Panc1 (cell line): ENCODE data around the gene ETF1. TPM values are rescaled to one million over a fixed set of nuclear protein-coding genes. Genes with fewer than 3 reads are reported as not detected.

Source experiments
- ATAC-seq: fragments of 200-7000 bp; cut with Tn5 transposase; 2 replicates; pipeline ENCODE4 v1.9.1; 2020; ENCODE audit warnings: mild to moderate bottlenecking, moderate library complexity
- BruUV-seq: library from RNA; stranded (reverse); fragments of 400-500 nt; replicated peaks from 2 replicates; lab custom pipeline; 2021; lab: Mats Ljungman, UMichigan
- CTCF ChIA-PET: fragments of 300-600 bp; sonication (Branson Sonifier 250); formaldehyde crosslinking; loops from one replicate; lab custom pipeline; 2022; ENCODE audit warnings: antibody characterized with exemption; lab: Charles Lee
- POLR2A ChIA-PET: fragments of 300-600 bp; sonication (Branson Sonifier 250); formaldehyde crosslinking; loops from one replicate; lab custom pipeline; 2022; ENCODE audit warnings: antibody characterized with exemption; lab: Charles Lee
- DNase-seq: peaks from one replicate; pipeline ENCODE4 v3.0.0-alpha.2; 2010; ENCODE audit warnings: low read depth, low spot score
- H3K27ac ChIP-seq: 2 replicates; pipeline ENCODE4 v1.5.1; 2011; ENCODE audit warnings: mild to moderate bottlenecking, low read length, inconsistent platforms
- H3K27me3 ChIP-seq: fragments of 200-500 bp; sonication (Bioruptor generic); 2 replicates; pipeline ENCODE4 v1.6.0; 2014; ENCODE audit warnings: low read length, inconsistent platforms; ENCODE audit not compliant: control insufficient read depth, insufficient read depth
- H3K36me3 ChIP-seq: fragments of 200-500 bp; sonication (Bioruptor generic); 2 replicates; pipeline ENCODE4 v1.5.1; 2014; ENCODE audit warnings: inconsistent platforms, mild to moderate bottlenecking, low read length, moderate library complexity; ENCODE audit not compliant: control insufficient read depth, insufficient read depth
- H3K4me1 ChIP-seq: 2 replicates; pipeline ENCODE4 v1.5.1; 2011; ENCODE audit warnings: inconsistent platforms, mild to moderate bottlenecking, low read length, moderate library complexity; ENCODE audit not compliant: control insufficient read depth, insufficient read depth
- H3K4me3 ChIP-seq, 2 experiments: 2 replicates each; pipeline ENCODE4 v1.5.1; 2011 to 2012; ENCODE audit warnings: low read depth in 2 of 2, low read length in 2 of 2, mild to moderate bottlenecking in 2 of 2, inconsistent platforms in 1 of 2, moderate library complexity in 1 of 2
- H3K9me3 ChIP-seq: fragments of 200-500 bp; sonication (Bioruptor generic); 2 replicates; pipeline ENCODE4 v1.5.1; 2014; ENCODE audit warnings: low read depth, mild to moderate bottlenecking, inconsistent platforms, low read length, moderate library complexity; ENCODE audit not compliant: control insufficient read depth, insufficient read depth
- CTCF ChIP-seq: fragments of 450-650 bp; IDR thresholded peaks from 2 replicates; pipeline ENCODE4 v1.5.1; 2017; ENCODE audit warnings: mild to moderate bottlenecking
- POLR2AphosphoS5 ChIP-seq: IDR thresholded peaks from 2 replicates; pipeline ENCODE4 v1.6.1; 2012; ENCODE audit warnings: mild to moderate bottlenecking, low read depth, low read length, moderate library complexity
- SIN3A ChIP-seq: IDR thresholded peaks from 2 replicates; pipeline ENCODE4 v1.6.1; 2012; ENCODE audit warnings: low read depth, mild to moderate bottlenecking, low read length, moderate library complexity, borderline replicate concordance; ENCODE audit not compliant: insufficient read depth
- TCF7L2 ChIP-seq: IDR thresholded peaks from 2 replicates; pipeline ENCODE4 v1.6.1; 2011; ENCODE audit warnings: mild to moderate bottlenecking, low read depth, low read length, inconsistent platforms
- in situ Hi-C: cut with HindIII; loops from 2 replicates; pipeline ENCODE4 v1.10.0; 2016; ENCODE audit warnings: low sequenced_read_pairs, low pct_unique_long_range_greater_than_20kb
- intact Hi-C: fragments of 100-400 bp; cut with micrococcal nuclease; formaldehyde crosslinking; loops from one replicate; pipeline ENCODE4 v1.10.0; 2022; ENCODE audit not compliant: unreplicated experiment
- total RNA-seq: library from RNA; stranded (reverse); gene quantifications from one replicate; pipeline ENCODE4 v1.2.1, GENCODE V29; 2021; ENCODE audit not compliant: unreplicated experiment
- TF ChIP-seq, protein P1 (sequence below), 2 experiments: IDR thresholded peaks; 2 replicates each; pipeline ENCODE4 v1.6.1; 2011 to 2012; ENCODE audit warnings: low read depth in 2 of 2, control low read depth in 1 of 2, low read length in 1 of 2, mild to moderate bottlenecking in 1 of 2, moderate library complexity in 1 of 2; ENCODE audit not compliant: insufficient read depth in 1 of 2

ETF1 gene
- total RNA-seq, 1 experiment from 2014 or later, result 168 TPM

DNA sequence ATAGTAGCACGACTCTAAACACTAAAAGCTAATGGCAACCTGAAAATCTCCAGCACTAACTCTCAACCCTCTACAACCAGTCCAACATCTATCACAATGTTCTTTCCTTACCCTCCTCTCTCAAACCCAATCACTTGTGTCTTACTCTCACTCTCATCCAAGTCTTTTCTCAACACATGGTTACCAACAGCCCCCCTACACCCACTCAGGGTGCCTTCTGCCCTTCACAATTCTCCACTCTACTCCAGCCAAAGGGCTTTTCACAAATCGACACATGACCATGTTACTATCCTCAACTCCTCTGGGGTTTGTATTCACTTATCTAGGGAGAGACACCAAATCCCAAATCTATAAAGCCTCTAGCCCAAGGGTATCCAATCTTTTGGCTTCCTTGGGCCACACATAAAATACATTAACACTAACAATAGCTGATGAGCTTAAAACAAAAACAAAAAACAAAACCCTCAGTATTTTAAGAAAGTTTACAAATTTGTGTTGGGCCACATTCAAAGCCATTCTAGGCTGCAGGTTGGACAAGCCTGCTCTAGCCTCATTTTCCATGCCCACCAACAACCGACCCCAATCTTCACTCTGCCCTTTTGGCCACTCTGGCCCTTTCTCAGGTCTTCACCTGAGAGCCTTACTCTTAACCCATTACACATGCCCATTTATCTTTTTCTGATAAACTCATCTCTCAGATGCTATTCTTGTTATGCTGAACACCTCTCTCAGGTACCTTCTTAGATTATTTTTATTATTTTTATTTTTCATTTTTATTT, 20.5 kb upstream of the ETF1 start:
- no peaks in the 10 kb centered on the region for H3K27me3 ChIP-seq
- in situ Hi-C loops (no loop called here), intact Hi-C loops (no loop called here)
- ATAC-seq, result no peak
- ChIA-PET CTCF (no interaction called here), POLR2A (interaction anchor here (0.6 to 0.7 kb wide), 2 partner anchors 13 to 805 kb away, joined by 4 read pairs; no protein-coding TSS in a partner anchor)
- H3K27ac ChIP-seq, result no peak overlapping the region
- TF ChIP-seq, protein P1, sequence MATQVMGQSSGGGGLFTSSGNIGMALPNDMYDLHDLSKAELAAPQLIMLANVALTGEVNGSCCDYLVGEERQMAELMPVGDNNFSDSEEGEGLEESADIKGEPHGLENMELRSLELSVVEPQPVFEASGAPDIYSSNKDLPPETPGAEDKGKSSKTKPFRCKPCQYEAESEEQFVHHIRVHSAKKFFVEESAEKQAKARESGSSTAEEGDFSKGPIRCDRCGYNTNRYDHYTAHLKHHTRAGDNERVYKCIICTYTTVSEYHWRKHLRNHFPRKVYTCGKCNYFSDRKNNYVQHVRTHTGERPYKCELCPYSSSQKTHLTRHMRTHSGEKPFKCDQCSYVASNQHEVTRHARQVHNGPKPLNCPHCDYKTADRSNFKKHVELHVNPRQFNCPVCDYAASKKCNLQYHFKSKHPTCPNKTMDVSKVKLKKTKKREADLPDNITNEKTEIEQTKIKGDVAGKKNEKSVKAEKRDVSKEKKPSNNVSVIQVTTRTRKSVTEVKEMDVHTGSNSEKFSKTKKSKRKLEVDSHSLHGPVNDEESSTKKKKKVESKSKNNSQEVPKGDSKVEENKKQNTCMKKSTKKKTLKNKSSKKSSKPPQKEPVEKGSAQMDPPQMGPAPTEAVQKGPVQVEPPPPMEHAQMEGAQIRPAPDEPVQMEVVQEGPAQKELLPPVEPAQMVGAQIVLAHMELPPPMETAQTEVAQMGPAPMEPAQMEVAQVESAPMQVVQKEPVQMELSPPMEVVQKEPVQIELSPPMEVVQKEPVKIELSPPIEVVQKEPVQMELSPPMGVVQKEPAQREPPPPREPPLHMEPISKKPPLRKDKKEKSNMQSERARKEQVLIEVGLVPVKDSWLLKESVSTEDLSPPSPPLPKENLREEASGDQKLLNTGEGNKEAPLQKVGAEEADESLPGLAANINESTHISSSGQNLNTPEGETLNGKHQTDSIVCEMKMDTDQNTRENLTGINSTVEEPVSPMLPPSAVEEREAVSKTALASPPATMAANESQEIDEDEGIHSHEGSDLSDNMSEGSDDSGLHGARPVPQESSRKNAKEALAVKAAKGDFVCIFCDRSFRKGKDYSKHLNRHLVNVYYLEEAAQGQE (IDR thresholded peaks at IDR 0.05; ENCODE audit: insufficient read depth in 1 of 2, low read depth in 2 of 2, low read length in 1 of 2), result no peak
- TF ChIP-seq SIN3A (no peak), POLR2AphosphoS5 (0 out of 2 replicates have a peak, but pooled peaks have one; percentile 14), CTCF (no peak)
- BruUV-seq, result no TSS peak
- no peaks in the 10 kb centered on the region for H3K9me3 ChIP-seq
- no peaks in the 10 kb centered on the region for H3K4me1 ChIP-seq
- H3K36me3 ChIP-seq, result peaks cover 73% of the 10 kb centered on the region
- no peak for DNase-seq
- H3K4me3 ChIP-seq, result no peak overlapping the region

DNA sequence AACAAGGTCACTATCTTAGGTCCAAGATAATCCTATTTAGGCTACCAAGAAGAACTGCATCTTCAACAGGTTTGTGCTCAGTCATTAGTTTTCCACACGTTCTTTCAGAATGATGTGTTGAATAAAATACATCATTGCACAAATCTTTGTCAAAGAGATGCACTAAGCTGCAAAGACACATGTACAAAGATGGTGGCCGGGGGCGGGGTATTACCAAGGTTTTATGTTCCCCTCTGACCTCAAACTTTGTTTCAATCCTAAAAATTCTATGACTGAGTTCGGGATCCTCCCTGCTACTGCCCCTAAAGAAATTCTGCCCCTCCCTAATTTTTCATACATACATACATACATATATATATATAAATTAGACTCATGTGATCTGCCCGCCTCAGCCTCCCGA, 17.9 kb upstream of the ETF1 start:
- H3K4me3 ChIP-seq, result no peak overlapping the region
- H3K36me3 ChIP-seq, result peaks cover 79% of the 10 kb centered on the region
- no peaks in the 10 kb centered on the region for H3K27me3 ChIP-seq
- DNase-seq (no peak), ATAC-seq (no peak)
- TF ChIP-seq POLR2AphosphoS5, result no peak
- TF ChIP-seq, protein P1 (IDR thresholded peaks at IDR 0.05; ENCODE audit: insufficient read depth in 1 of 2, low read depth in 2 of 2, low read length in 1 of 2), result no peak
- TF ChIP-seq TCF7L2, result no peak
- TF ChIP-seq SIN3A, result no peak
- no peak for TF ChIP-seq CTCF
- H3K9me3 ChIP-seq, result no peaks in the 10 kb centered on the region
- H3K4me1 ChIP-seq, result no peaks in the 10 kb centered on the region
- intact Hi-C loops, result no loop called here
- ChIA-PET CTCF (no interaction called here), POLR2A (no interaction called here)
- in situ Hi-C loops, result no loop called here
- BruUV-seq, result no TSS peak
- no peak overlapping the region for H3K27ac ChIP-seq
